Muscle of leg (tissue), 11 donors: Measurements from ENCODE around the gene NDUFB11. TPM values are rescaled to one million over a fixed set of nuclear protein-coding genes. Genes with fewer than 3 reads are reported as not detected.
"Not testable (repeated sequence)": the region's sequence is repeated elsewhere in the genome, so short reads cannot be mapped to it uniquely, and the experiment has no call there.

Experiments
- DNase-seq: peaks from one replicate; pipeline ENCODE4 v3.0.0; 2013
- H3K27ac ChIP-seq: one replicate; pipeline ENCODE4 v1.5.1; 2013; ENCODE audit warnings: mild to moderate bottlenecking, low read length, control low read depth
- H3K27me3 ChIP-seq: one replicate; pipeline ENCODE4 v1.6.1; 2013; ENCODE audit warnings: low read length; ENCODE audit not compliant: control insufficient read depth, insufficient read depth
- H3K36me3 ChIP-seq: one replicate; pipeline ENCODE4 v1.6.1; 2013; ENCODE audit warnings: low read length; ENCODE audit not compliant: control insufficient read depth, insufficient read depth
- H3K4me1 ChIP-seq: one replicate; pipeline ENCODE4 v1.6.1; 2013; ENCODE audit warnings: low read length; ENCODE audit not compliant: control insufficient read depth, insufficient read depth
- H3K4me3 ChIP-seq: one replicate; pipeline ENCODE4 v1.5.1; 2013; ENCODE audit warnings: low read length, control low read depth
- H3K9me3 ChIP-seq: replicated peaks from 2 replicates; pipeline ENCODE4 v1.6.1; 2013; ENCODE audit warnings: low read depth, low read length; ENCODE audit not compliant: control insufficient read depth
- WGBS: methylation state at CpG from one replicate; pipeline ENCODE4 v1.1.5; 2013; ENCODE audit warnings: missing lambda C conversion rate; ENCODE audit not compliant: insufficient coverage; 5-methylcytosine and 5-hydroxymethylcytosine counted together
- polyA plus RNA-seq, 8 donors: library from polyadenylated mRNA; unstranded; fragments of 120-200 nt; gene quantifications; one replicate each; pipeline versions ENCODE4 v1.2.1 to v1.2.3, GENCODE V29; 2013; ENCODE audit warnings: inconsistent platforms in 1 of 8, low replicate concordance in 1 of 8; ENCODE audit not compliant: insufficient read length in 8 of 8, insufficient read depth in 1 of 8
- total RNA-seq: library from RNA; stranded (reverse); fragments of 120-200 nt; gene quantifications from one replicate; pipeline ENCODE4 v1.2.4, GENCODE V29; 2013

Gene NDUFB11
- total and polyA plus RNA-seq, 9 donors = 96.9 to 117 (median 99.4) TPM

GRCh38 chrX:47129157-47129898, 15.2 kb downstream of the NDUFB11 start:
- Histone ChIP-seq H3K4me1 (peaks cover 3% of the 10 kb centered on the region), H3K9me3 (no peaks in the 10 kb centered on the region), H3K4me3 (peak overlapping the region; percentile 65), H3K27me3 (peaks cover 46% of the 10 kb centered on the region), H3K36me3 (no peaks in the 10 kb centered on the region), H3K27ac (peak overlapping the region; percentile 96)
- WGBS = 37% methylated on average over 21 of the region's 31 CpGs
- DNase-seq = peak; percentile 99

- peaks cover 53% of the 10 kb centered on the region for H3K27me3 ChIP-seq
- WGBS = 67% methylated on average over 1 of the region's 3 CpGs
- DNase-seq, H3K4me1 ChIP-seq, H3K9me3 ChIP-seq, H3K36me3 ChIP-seq, H3K27ac ChIP-seq, H3K4me3 ChIP-seq: not testable (repeated sequence)
These were observed 20.0 kb downstream of the NDUFB11 start for GRCh38 chrX:47124466-47124865.

- H3K36me3 ChIP-seq, H3K9me3 ChIP-seq, H3K27ac ChIP-seq, H3K4me1 ChIP-seq, H3K4me3 ChIP-seq, DNase-seq: not testable (repeated sequence)
- peaks cover 36% of the 10 kb centered on the region for H3K27me3 ChIP-seq
- 86% methylated on average over 4 of the region's 7 CpGs for WGBS
These were observed 27.9 kb downstream of the NDUFB11 start for GRCh38 chrX:47116551-47117110.

- H3K4me3 ChIP-seq = no peak overlapping the region
- peaks cover 30% of the 10 kb centered on the region for H3K27me3 ChIP-seq
- WGBS = 71% methylated on average over 7 of the region's 9 CpGs
- H3K36me3 ChIP-seq = no peaks in the 10 kb centered on the region
- no peak overlapping the region for H3K27ac ChIP-seq
- H3K9me3 ChIP-seq = no peaks in the 10 kb centered on the region
- no peaks in the 10 kb centered on the region for H3K4me1 ChIP-seq
- DNase-seq = no peak
These were observed 32.1 kb downstream of the NDUFB11 start for GRCh38 chrX:47112316-47112954.

GRCh38 chrX:47110936-47111615, 33.4 kb downstream of the NDUFB11 start:
- H3K27ac ChIP-seq, H3K9me3 ChIP-seq, H3K4me1 ChIP-seq, H3K4me3 ChIP-seq, DNase-seq, H3K36me3 ChIP-seq: not testable (repeated sequence)
- 91% methylated on average over 9 of the region's 40 CpGs for WGBS
- H3K27me3 ChIP-seq = peaks cover 30% of the 10 kb centered on the region

- H3K36me3 ChIP-seq = no peaks in the 10 kb centered on the region
- no peak overlapping the region for H3K27ac ChIP-seq
- H3K27me3 ChIP-seq = peaks cover 37% of the 10 kb centered on the region
- no peaks in the 10 kb centered on the region for H3K4me1 ChIP-seq
- WGBS = no CpG with 5 or more reads among the region's 4 CpGs
- H3K9me3 ChIP-seq = no peaks in the 10 kb centered on the region
- no peak overlapping the region for H3K4me3 ChIP-seq
- DNase-seq = no peak
These were observed 43.3 kb downstream of the NDUFB11 start for GRCh38 chrX:47101206-47101605.

- H3K4me1 ChIP-seq = no peaks in the 10 kb centered on the region
- WGBS = no CpG with 5 or more reads among the region's 2 CpGs
- no peak overlapping the region for H3K4me3 ChIP-seq
These were observed 46.0 kb downstream of the NDUFB11 start for GRCh38 chrX:47098338-47099094.

GRCh38 chrX:47097018-47097417, 47.5 kb downstream of the NDUFB11 start:
- no peak overlapping the region for H3K4me3 ChIP-seq
- H3K36me3 ChIP-seq = no peaks in the 10 kb centered on the region
- no peak overlapping the region for H3K27ac ChIP-seq
- H3K4me1 ChIP-seq = no peaks in the 10 kb centered on the region
- H3K27me3 ChIP-seq = peaks cover 27% of the 10 kb centered on the region
- no peak for DNase-seq
- H3K9me3 ChIP-seq = no peaks in the 10 kb centered on the region
- 50% methylated on average over 1 of the region's 4 CpGs for WGBS

More at GRCh38 chrX:47098338-47099094, 46.0 kb downstream of the NDUFB11 start:
- H3K27ac ChIP-seq = no peak overlapping the region
- no peaks in the 10 kb centered on the region for H3K9me3 ChIP-seq
- H3K36me3 ChIP-seq = no peaks in the 10 kb centered on the region
- peaks cover 34% of the 10 kb centered on the region for H3K27me3 ChIP-seq
- no peak for DNase-seq

GRCh38 chrX:47093860-47094259, 50.6 kb downstream of the NDUFB11 start:
- peaks cover 14% of the 10 kb centered on the region for H3K27me3 ChIP-seq
- no peaks in the 10 kb centered on the region for H3K9me3 ChIP-seq
- 50% methylated on average over 4 of the region's 11 CpGs for WGBS
- no peak overlapping the region for H3K4me3 ChIP-seq
- no peak for DNase-seq
- no peaks in the 10 kb centered on the region for H3K36me3 ChIP-seq
- H3K27ac ChIP-seq = no peak overlapping the region
- H3K4me1 ChIP-seq = no peaks in the 10 kb centered on the region
